ENCODE data around the gene VPS37D. TPM values are rescaled to one million over a fixed set of nuclear protein-coding genes. Genes with fewer than 3 reads are reported as not detected.

The VPS37D gene
- total RNA-seq, 4 donors from 2014 or later, result 2.4 to 6.9 (median 4.1) TPM

DNA sequence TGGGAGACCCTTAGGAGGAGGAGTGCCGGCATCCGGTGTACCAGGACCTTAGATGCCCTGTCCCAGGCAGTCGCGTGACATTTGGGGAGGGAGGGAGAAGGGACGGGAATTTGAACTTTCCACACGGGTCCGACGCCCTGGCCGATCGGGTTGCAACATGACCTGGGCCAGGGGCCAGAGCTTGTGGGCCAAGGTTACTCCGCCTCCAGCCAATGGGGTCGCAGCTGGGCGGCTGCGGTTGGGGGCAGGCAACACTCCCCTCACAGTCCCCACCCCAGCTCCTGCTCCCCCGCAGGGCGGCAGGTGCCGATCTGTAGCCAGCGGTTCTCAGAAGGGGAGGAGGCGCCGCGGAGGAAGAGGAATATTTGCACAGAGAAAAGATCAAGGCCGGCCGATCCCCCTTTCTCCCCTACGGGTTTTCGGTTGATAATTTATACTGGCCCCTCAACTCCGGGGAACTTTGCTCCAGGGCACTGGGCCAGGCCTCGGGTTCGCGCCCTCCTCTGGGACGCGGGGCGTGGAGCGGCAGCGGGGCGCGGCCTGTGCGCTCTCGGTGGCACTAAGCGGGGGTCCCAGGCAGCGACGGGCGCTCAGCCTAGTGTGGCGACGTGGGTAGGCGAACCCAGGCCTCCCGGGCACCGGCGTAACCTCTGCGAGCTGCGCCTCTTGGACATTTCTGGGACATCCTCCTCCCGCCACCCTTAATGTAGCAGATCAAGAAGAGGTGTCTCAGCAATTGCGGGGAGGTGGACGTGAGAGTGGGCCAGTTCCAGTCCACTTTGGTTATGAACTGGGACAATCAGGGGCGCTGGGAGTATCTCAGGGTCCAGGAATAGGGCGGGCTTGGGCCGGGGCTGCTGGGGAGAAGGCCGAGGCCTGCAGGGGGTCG lies 44.5 kb upstream of the VPS37D start:
- TF ChIP-seq POLR2A (IDR thresholded peaks at IDR 0.05), result no peak
- TF ChIP-seq, protein P1, sequence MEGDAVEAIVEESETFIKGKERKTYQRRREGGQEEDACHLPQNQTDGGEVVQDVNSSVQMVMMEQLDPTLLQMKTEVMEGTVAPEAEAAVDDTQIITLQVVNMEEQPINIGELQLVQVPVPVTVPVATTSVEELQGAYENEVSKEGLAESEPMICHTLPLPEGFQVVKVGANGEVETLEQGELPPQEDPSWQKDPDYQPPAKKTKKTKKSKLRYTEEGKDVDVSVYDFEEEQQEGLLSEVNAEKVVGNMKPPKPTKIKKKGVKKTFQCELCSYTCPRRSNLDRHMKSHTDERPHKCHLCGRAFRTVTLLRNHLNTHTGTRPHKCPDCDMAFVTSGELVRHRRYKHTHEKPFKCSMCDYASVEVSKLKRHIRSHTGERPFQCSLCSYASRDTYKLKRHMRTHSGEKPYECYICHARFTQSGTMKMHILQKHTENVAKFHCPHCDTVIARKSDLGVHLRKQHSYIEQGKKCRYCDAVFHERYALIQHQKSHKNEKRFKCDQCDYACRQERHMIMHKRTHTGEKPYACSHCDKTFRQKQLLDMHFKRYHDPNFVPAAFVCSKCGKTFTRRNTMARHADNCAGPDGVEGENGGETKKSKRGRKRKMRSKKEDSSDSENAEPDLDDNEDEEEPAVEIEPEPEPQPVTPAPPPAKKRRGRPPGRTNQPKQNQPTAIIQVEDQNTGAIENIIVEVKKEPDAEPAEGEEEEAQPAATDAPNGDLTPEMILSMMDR (IDR thresholded peaks at IDR 0.05), result no peak
- intact Hi-C loops (cut with DNase I; ENCODE audit: low total_unique reads), result no loop called here
- DNase-seq (ENCODE audit: low spot score in 2 of 2), result peak; percentile 42 to 94
- H3K4me3 ChIP-seq (ENCODE audit: low read depth, poor library complexity, severe bottlenecking), result peak overlapping the region; percentile 16
- 2 to 3% methylated on average over 35 to 49 of the region's 58 CpGs for whole genome bisulfite sequencing, 2 donors

GRCh38 chr7:73623798-73624668 lies 43.6 kb upstream of the VPS37D start, which contains the start of gene MLXIPL:
Gene MLXIPL (minus strand): TSS chr7:73624522. CDS start chr7:73624492, 30 bp downstream.
- peak; percentile 74 to 93 for DNase-seq (ENCODE audit: low spot score in 2 of 2)
- H3K4me3 ChIP-seq (ENCODE audit: low read depth, poor library complexity, severe bottlenecking), result peak within 1 kb of the TSS; percentile 16
- TF ChIP-seq, protein P1 (IDR thresholded peaks at IDR 0.05), result no peak
- TF ChIP-seq POLR2A (IDR thresholded peaks at IDR 0.05), result no peak
- 4 to 14% methylated on average over 17 to 38 of the region's 80 CpGs for WGBS, 2 donors
- intact Hi-C loops (cut with DNase I; ENCODE audit: low total_unique reads), result no loop called here

DNA sequence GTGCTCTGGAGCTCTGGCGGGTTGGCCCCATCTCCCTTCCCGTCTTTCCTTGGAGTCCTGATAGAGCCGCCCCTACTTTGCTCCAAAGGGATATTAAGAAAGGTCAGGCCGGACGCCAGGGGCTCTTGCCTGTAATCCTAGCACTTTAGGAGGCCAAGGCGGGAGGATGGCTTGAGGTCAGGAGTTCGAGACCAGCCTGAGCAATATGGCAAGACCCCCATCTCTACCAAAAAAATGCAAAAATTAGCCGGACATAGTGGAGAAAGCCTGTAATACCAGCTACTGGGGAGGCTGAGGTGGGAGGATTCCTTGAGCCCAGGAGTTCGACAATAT lies 43.0 kb upstream of the VPS37D start:
- DNase-seq (ENCODE audit: low spot score in 2 of 2), result no peak
- 50 to 55% methylated on average over 9 of the region's 9 CpGs for WGBS, 2 donors
- TF ChIP-seq POLR2A (IDR thresholded peaks at IDR 0.05), result no peak
- TF ChIP-seq, protein P1 (IDR thresholded peaks at IDR 0.05), result no peak
- H3K4me3 ChIP-seq (ENCODE audit: low read depth, poor library complexity, severe bottlenecking), result no peak overlapping the region
- intact Hi-C loops (cut with DNase I; ENCODE audit: low total_unique reads), result no loop called here

DNA sequence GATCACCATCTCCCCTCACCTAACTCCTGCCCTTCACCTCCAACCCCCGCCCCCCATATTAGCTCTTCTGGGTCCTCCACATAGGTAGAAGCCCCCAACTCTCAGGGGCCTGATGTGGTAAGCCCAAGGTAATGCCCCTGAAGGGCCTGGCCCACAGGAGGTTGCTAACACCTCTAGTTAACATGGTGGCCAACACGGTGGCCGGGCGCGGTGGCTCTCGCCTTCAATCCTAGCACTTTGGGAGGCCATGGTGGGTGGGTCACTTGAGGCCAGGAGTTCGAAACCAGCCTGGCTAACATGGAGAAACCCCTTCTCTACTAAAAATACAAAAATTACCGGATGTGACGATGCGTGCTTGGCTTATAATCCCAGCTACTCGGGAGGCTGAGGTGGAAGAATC lies 42.4 kb upstream of the VPS37D start:
- TF ChIP-seq, protein P1 (IDR thresholded peaks at IDR 0.05), result no peak
- no peak for TF ChIP-seq POLR2A (IDR thresholded peaks at IDR 0.05)
- no peak overlapping the region for H3K4me3 ChIP-seq (ENCODE audit: low read depth, poor library complexity, severe bottlenecking)
- intact Hi-C loops (cut with DNase I; ENCODE audit: low total_unique reads), result no loop called here
- 96 to 98% methylated on average over 11 of the region's 11 CpGs for WGBS, 2 donors
- no peak for DNase-seq (ENCODE audit: low spot score in 2 of 2)

GRCh38 chr7:73626814-73627213 lies 40.8 kb upstream of the VPS37D start:
- no peak overlapping the region for H3K4me3 ChIP-seq (ENCODE audit: low read depth, poor library complexity, severe bottlenecking)
- 10 to 11% methylated on average over 3 of the region's 3 CpGs for WGBS, 2 donors
- no peak for TF ChIP-seq POLR2A (IDR thresholded peaks at IDR 0.05)
- TF ChIP-seq, protein P1 (IDR thresholded peaks at IDR 0.05), result no peak
- no peak for DNase-seq (ENCODE audit: low spot score in 2 of 2)
- intact Hi-C loops (cut with DNase I; ENCODE audit: low total_unique reads), result no loop called here
